ENCODE results near the gene FLNB. TPM values are rescaled to one million over a fixed set of nuclear protein-coding genes. Genes with fewer than 3 reads are reported as not detected.
A peak's percentile ranks its signal among the peaks of the same experiment; 100 is the strongest.

Gene FLNB
- total RNA-seq, 1 donor from 2014 or later = 33.7 TPM

DNA sequence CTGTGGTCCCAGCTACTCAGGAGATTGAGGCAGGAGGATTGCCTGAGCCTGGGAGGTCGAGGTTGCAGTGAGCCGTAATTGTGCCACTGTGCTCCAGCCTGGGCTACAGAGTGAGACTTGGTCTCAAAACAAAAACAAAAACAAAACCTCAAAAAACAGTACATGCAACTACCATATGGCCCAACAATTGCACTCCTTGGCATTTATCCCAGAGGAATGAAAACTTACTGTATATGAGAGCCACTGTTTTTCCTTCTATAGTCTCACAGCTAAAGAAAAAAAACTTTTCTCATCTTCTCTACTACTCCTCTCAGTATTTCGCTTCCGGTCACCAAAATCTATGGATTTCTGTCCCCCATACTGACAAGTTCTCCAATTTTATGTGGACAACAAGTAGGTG, 84.3 kb downstream of the FLNB start:
- DNase-seq = no peak
- ATAC-seq = no peak
- intact Hi-C loops (cut with micrococcal nuclease) = no loop called here

DNA sequence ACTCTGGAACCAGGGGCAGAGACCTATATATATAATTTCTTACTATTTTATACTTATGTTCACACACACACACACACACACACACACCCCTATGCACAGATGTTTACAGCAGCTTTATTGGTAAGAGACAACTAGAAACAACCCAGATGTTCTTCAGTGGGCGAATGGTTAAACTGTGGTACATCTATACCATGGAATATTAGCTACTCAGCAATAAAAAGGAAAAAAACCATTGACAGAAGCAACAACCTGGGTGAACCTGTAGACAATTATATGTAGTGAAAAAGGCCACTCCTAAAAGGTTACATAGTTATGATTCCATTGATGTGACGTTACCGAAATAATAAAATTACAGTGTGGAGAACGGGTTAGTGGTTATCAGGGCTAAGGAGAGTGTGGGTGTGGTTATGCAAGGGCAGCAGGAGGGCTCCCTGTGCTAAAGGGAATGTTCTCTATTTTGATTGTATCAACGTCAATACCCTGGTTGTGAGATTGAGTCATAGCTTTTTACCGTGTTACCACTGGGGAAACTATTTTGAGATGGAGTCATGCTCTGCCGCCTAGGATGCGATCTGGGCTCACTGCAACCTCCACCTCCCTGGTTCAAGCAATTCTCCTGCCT, 85.5 kb downstream of the FLNB start:
- DNase-seq = no peak
- peak; percentile 39 for ATAC-seq
- intact Hi-C loops (cut with micrococcal nuclease) = no loop called here

DNA sequence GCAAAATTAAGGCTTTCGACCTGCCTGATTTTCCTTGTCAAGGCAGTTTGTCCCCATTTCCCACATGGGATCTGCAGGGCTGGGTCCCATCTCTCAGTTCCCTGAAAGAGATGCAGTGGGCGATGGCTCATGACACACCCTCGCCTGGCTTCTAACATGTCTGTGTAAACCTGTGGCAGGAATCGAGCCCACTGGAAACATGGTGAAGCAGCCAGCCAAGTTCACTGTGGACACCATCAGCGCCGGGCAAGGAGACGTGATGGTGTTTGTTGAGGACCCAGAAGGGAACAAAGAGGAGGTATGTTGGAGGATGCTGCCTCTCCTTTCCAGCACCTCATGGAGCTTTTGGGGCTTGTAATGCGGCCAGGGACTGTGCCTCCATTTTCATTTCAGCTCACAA, 86.4 kb downstream of the FLNB start:
- ATAC-seq = no peak

GRCh38 chr3:58095603-58096138, 87.4 kb downstream of the FLNB start:
- intact Hi-C loops (cut with micrococcal nuclease) = no loop called here
- DNase-seq (no peak), ATAC-seq (peak; percentile 73)

More for the DNA sequence above, 86.4 kb downstream of the FLNB start:
- intact Hi-C loops (cut with micrococcal nuclease) = no loop called here
- no peak for DNase-seq

- intact Hi-C loops (cut with micrococcal nuclease) = no loop called here
- ATAC-seq = no peak
Observed at GRCh38 chr3:58098531-58098930, 90.3 kb downstream of the FLNB start.

GRCh38 chr3:58099865-58100264, 91.6 kb downstream of the FLNB start:
- ATAC-seq = no peak
- intact Hi-C loops (cut with micrococcal nuclease) = no loop called here
- DNase-seq = no peak

More at GRCh38 chr3:58098531-58098930, 90.3 kb downstream of the FLNB start:
- DNase-seq = no peak

DNA sequence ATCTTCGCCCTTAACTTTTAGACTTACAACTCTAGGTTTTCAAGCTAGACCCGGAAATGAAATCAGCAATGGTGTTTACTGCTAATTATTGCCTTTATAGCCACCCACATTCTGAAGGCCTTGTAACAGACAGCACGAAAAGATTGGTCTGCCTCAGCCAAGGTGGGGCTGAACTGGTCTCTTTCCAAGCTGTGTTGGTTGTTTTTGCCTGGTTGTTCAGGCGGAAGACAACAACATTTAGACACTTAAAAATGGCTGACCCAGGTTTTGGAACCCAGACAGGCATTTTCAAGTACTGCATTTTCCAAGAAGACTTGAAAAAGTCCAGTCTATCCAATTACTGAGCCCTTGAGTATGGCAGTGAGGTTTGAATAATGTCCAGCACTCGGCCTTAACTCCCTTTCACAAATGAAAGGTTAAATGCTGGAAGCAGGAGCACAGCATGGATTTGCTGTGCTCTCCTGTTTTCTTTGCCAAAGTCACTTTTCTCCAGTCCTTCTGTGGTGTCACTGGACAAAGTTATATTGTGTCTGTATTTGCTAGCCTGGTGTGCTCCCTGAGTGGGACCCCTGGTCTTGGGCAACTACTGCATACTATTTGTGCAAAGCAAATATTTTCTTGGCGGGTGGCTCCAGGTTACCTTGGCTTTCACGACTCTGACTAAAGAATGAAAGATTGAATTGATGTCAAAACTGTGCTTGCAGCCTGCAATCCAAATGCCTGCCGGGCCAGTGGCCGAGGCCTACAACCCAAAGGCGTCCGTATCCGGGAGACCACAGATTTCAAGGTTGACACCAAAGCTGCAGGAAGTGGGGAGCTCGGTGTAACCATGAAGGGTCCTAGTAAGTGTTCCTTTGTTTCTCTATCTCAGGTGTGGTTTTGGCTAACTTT, 93.5 kb downstream of the FLNB start:
- DNase-seq (no peak), ATAC-seq (no peak)
- intact Hi-C loops (cut with micrococcal nuclease) = no loop called here

GRCh38 chr3:58102390-58102750, 94.1 kb downstream of the FLNB start:
- intact Hi-C loops (cut with micrococcal nuclease) = no loop called here
- no peak for DNase-seq
- no peak for ATAC-seq

DNA sequence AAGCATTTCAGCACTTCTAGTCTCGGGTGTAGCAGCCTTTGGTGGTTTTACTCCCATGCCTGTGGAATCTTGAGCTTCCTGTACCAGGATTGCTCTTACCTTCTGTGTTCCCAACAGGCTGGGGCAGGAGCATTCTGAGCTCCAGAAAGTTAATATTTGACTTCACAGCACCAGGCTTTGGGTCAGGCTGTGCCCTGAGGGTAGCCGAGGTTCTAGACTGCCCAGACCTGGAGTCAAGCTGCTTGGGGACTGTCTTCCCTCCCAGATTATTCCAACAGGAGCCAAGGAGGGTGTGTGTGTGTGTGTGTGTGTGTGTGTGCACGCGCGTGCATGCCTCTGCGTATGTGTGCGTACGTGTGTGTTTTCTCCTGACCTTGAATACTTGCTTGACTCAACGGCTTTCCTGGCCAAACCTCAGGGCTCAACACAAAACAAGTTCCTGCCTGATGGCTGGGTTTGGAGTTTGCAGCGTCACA, 94.8 kb downstream of the FLNB start:
- intact Hi-C loops (cut with micrococcal nuclease) = no loop called here
- no peak for DNase-seq
- no peak for ATAC-seq

GRCh38 chr3:58104151-58104550, 95.9 kb downstream of the FLNB start:
- intact Hi-C loops (cut with micrococcal nuclease) = no loop called here
- no peak for DNase-seq
- no peak for ATAC-seq

DNA sequence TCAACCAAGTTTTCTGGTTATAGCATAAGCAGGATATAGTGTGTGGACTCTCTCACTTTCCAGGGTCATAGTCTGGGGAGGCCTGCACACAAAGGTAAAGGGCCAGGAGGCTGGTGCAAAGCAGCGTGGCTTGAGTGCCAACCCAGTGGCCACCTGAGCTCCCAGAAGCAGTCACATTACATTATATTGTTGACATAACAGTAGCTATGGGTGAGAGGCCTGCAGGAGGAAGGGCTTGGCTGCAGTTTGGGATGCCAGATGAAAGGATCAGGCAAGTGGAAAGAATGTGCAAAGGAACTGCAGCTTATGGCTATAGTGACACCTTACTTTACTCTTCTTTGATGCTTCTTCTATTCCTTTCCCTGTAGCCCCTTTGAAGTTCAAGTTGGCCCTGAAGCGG, 96.5 kb downstream of the FLNB start:
- intact Hi-C loops (cut with micrococcal nuclease) = no loop called here
- DNase-seq = no peak
- ATAC-seq = no peak

- intact Hi-C loops (cut with micrococcal nuclease) = no loop called here
- no peak for DNase-seq
- no peak for ATAC-seq
Observed at GRCh38 chr3:58105196-58105595, 97.0 kb downstream of the FLNB start.

DNA sequence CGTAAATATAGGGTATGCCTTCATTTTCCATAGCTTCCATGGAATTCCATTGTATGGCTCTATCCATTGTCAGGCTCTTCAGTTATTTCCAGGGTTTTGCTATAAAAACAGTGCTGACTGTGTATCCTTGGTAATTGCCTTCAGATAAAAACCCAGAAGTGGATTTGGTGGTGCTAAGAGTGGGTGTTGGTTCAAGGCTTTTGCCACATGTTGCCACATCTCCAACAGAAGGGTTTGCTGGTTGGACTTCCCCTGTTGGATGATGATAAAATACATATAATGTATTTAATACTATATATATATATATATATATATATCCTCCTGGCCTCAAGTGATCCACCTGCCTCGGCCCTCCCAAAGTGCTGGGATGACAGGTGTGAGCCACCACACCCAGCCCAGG, 97.8 kb downstream of the FLNB start:
- intact Hi-C loops (cut with micrococcal nuclease) = no loop called here
- no peak for ATAC-seq
- no peak for DNase-seq

- no peak for ATAC-seq
- intact Hi-C loops (cut with micrococcal nuclease) = no loop called here
Observed at GRCh38 chr3:58106640-58107039, 98.4 kb downstream of the FLNB start.

GRCh38 chr3:58107597-58107996, 99.4 kb downstream of the FLNB start:
- no peak for DNase-seq
- intact Hi-C loops (cut with micrococcal nuclease) = no loop called here
- ATAC-seq = peak; percentile 34

More at GRCh38 chr3:58106640-58107039, 98.4 kb downstream of the FLNB start:
- DNase-seq = no peak

DNA sequence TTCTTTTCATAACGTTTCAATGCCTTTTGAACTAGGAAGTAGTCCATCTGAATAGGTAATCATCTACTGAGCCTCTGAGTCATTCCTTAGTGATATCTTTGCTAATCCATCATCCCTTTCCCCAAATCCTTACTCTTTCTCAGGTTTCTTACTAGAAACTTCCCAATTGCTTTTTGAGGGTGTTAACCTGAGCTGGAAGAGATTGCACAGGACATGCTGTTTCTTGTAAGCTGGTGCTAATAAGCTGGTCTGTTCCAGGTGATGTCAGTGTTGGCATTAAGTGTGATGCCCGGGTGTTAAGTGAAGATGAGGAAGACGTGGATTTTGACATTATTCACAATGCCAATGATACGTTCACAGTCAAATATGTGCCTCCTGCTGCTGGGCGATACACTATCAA, 101.5 kb downstream of the FLNB start:
- DNase-seq (no peak), ATAC-seq (no peak)
- intact Hi-C loops (cut with micrococcal nuclease) = no loop called here

DNA sequence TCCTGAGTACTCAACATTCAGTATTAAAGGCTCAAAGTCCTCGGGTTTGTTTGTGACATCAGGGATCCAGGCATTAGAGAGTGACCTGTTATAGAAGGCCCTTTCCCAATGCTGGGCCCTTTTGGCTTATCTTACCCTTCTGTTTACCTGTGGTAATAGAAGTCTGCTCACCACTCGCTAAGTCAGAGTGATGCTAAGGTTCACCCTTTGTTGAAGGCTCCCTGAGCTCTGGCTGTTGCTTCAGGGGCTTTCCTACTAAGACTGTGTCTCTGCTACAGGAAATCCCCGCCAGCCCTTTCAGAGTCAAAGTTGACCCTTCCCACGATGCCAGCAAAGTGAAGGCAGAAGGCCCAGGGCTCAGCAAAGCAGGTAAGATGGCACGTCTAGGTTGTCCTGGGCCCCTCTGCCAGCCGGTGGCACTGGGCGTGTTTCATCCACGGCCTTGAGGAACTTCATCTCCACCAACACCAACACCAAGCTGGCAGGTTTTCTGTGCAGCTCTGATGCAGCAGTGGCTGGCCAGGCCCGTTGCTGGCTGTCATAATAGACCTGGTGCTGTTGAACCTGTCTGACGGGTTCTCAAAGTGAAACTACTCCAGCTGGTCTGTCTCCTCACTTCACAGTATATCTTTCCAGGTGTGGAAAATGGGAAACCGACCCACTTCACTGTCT, 103.4 kb downstream of the FLNB start:
- no peak for DNase-seq
- intact Hi-C loops (cut with micrococcal nuclease) = no loop called here
- no peak for ATAC-seq

DNA sequence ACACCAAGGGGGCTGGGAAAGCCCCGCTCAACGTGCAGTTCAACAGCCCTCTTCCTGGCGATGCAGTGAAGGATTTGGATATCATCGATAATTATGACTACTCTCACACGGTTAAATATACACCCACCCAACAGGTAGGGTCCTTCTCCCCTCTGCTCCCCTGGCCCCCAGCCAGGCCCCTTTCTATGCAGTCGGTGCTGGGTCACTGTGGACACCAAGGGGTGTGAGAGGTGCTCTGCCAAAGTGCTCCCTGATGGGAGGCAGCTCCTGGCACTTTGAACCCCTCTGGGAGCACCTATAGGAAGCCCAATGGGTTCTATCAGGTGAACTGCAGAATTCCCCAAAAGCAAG, 103.9 kb downstream of the FLNB start:
- ATAC-seq (no peak), DNase-seq (no peak)
- intact Hi-C loops (cut with micrococcal nuclease) = no loop called here

- DNase-seq = no peak
- no peak for ATAC-seq
- intact Hi-C loops (cut with micrococcal nuclease) = no loop called here
Observed at GRCh38 chr3:58115175-58115574, 107.0 kb downstream of the FLNB start.

All from left ventricle myocardium superior (tissue), 1 donor.